H1 (cell line): ENCODE data around the gene KIF26B. TPM values are rescaled to one million over a fixed set of nuclear protein-coding genes. Genes with fewer than 3 reads are reported as not detected.

Experiments used
- CTCF ChIA-PET: fragments of 300-600 bp; sonication (Branson Sonifier 250); formaldehyde crosslinking; loops from one replicate; lab custom pipeline; 2021; ENCODE audit not compliant: partially characterized antibody; lab: Charles Lee
- POLR2A ChIA-PET: fragments of 300-600 bp; sonication (Branson Sonifier 250); formaldehyde crosslinking; loops from one replicate; lab custom pipeline; 2021; ENCODE audit warnings: inconsistent platforms; ENCODE audit not compliant: partially characterized antibody; lab: Charles Lee
- DNase-seq, 2 experiments: peaks; one replicate each; pipeline versions ENCODE4 v3.0.0 to v3.0.0-alpha.2; 2010 to 2022; ENCODE audit warnings: low spot score in 2 of 2, low read depth in 1 of 2, mixed read lengths in 1 of 2
- FAIRE-seq: peaks from 2 replicates; lab custom pipeline; 2011; peaks lifted over from hg19 to GRCh38; lab: Jason Lieb, UNC
- H2AFZ ChIP-seq: 2 replicates; pipeline ENCODE4 v1.8.1; 2012; ENCODE audit warnings: low read length, inconsistent platforms
- H2AK5ac ChIP-seq: 2 replicates; pipeline ENCODE4 v1.6.1; 2013; ENCODE audit warnings: low read depth, low read length
- H2BK120ac ChIP-seq: replicated peaks from 2 replicates; pipeline ENCODE3; 2013; ENCODE audit warnings: low read depth, low read length, inconsistent platforms
- H2BK12ac ChIP-seq: 2 replicates; pipeline ENCODE4 v1.6.1; 2013; ENCODE audit warnings: low read depth, low read length
- H2BK15ac ChIP-seq: 2 replicates; pipeline ENCODE4 v1.6.1; 2013; ENCODE audit warnings: low read length
- H2BK20ac ChIP-seq: 2 replicates; pipeline ENCODE4 v1.6.1; 2013; ENCODE audit warnings: low read length
- H2BK5ac ChIP-seq: 2 replicates; pipeline ENCODE4 v1.6.1; 2013; ENCODE audit warnings: low read depth, low read length
- H3K14ac ChIP-seq: 2 replicates; pipeline ENCODE4 v1.6.1; 2013; ENCODE audit warnings: inconsistent platforms; ENCODE audit not compliant: insufficient read length
- H3K18ac ChIP-seq: 2 replicates; pipeline ENCODE4 v1.6.1; 2013; ENCODE audit warnings: low read length; ENCODE audit errors: extremely low read depth
- H3K23ac ChIP-seq: 2 replicates; pipeline ENCODE4 v1.6.1; 2013; ENCODE audit warnings: inconsistent platforms; ENCODE audit not compliant: insufficient read length
- H3K23me2 ChIP-seq: 2 replicates; pipeline ENCODE4 v1.6.1; 2013; ENCODE audit warnings: low read depth, low read length
- H3K27ac ChIP-seq: 2 replicates; pipeline ENCODE4 v1.6.1; 2011; ENCODE audit warnings: low read depth, low read length, inconsistent platforms
- H3K27me3 ChIP-seq, 4 experiments: replicated peaks in 1 of 4; 1 replicate in 1 of 4; 2 replicates in 3 of 4; pipeline versions ENCODE4 v1.6.1 to v1.8.1; 2011 to 2013; ENCODE audit warnings: low read length in 3 of 4, mild to moderate bottlenecking in 3 of 4, inconsistent platforms in 2 of 4, mixed read lengths in 2 of 4, moderate library complexity in 1 of 4; ENCODE audit not compliant: control insufficient read depth in 3 of 4, insufficient read depth in 3 of 4; ENCODE audit errors: extremely low read depth in 1 of 4
- H3K36me3 ChIP-seq, 4 experiments: 2 replicates each; pipeline versions ENCODE4 v1.6.1 to v1.8.1; 2011 to 2013; ENCODE audit warnings: mild to moderate bottlenecking in 4 of 4, low read length in 3 of 4, moderate library complexity in 2 of 4, control low read depth in 1 of 4, inconsistent platforms in 1 of 4; ENCODE audit not compliant: insufficient read depth in 4 of 4, control insufficient read depth in 2 of 4
- H3K4ac ChIP-seq: replicated peaks from 2 replicates; pipeline ENCODE3; 2013; ENCODE audit warnings: low read length, low read depth, mixed read lengths, inconsistent platforms; ENCODE audit not compliant: insufficient read length
- H3K4me1 ChIP-seq, 4 experiments: replicated peaks in 1 of 4; 1 replicate in 1 of 4; 2 replicates in 3 of 4; pipeline versions ENCODE4 v1.6.1 to v1.8.1; 2011 to 2013; ENCODE audit warnings: low read length in 3 of 4, inconsistent platforms in 2 of 4, mixed read lengths in 1 of 4; ENCODE audit not compliant: insufficient read depth in 4 of 4, control insufficient read depth in 3 of 4
- H3K4me2 ChIP-seq, 2 experiments: 2 replicates each; pipeline versions ENCODE4 v1.6.1 to v1.8.1; 2011 to 2013; ENCODE audit warnings: low read depth in 2 of 2, low read length in 2 of 2, control low read depth in 1 of 2, inconsistent platforms in 1 of 2, mild to moderate bottlenecking in 1 of 2; ENCODE audit not compliant: insufficient read depth in 1 of 2
- H3K4me3 ChIP-seq, 4 experiments: fragments of 200-600, 300-600 bp in 1 of 4; sonication (generic), shearing (Covaris generic), sonication (Bioruptor Twin) in 1 of 4; 2 replicates each; pipeline versions ENCODE4 v1.5.1 to v1.8.1; 2011 to 2016; ENCODE audit warnings: low read length in 4 of 4, low read depth in 3 of 4, control low read depth in 2 of 4, inconsistent platforms in 2 of 4, mild to moderate bottlenecking in 2 of 4, mixed read lengths in 1 of 4, moderate library complexity in 1 of 4; ENCODE audit not compliant: insufficient read depth in 2 of 4; ENCODE audit errors: extremely low read depth in 1 of 4
- H3K56ac ChIP-seq: replicated peaks from 2 replicates; pipeline ENCODE3; 2013; ENCODE audit warnings: low read depth, mild to moderate bottlenecking, mixed read lengths, low read length, inconsistent platforms; ENCODE audit not compliant: insufficient read length
- H3K79me1 ChIP-seq: 2 replicates; pipeline ENCODE4 v1.6.1; 2013; ENCODE audit warnings: low read depth, low read length, control low read depth
- H3K79me2 ChIP-seq, 2 experiments: 2 replicates each; pipeline versions ENCODE4 v1.6.1 to v1.8.1; 2012 to 2013; ENCODE audit warnings: low read length in 2 of 2, mild to moderate bottlenecking in 2 of 2, inconsistent platforms in 1 of 2; ENCODE audit not compliant: insufficient read depth in 2 of 2, control insufficient read depth in 1 of 2
- H3K9ac ChIP-seq, 4 experiments: replicated peaks in 1 of 4; 1 replicate in 1 of 4; 2 replicates in 3 of 4; pipeline versions ENCODE4 v1.6.1 to v1.8.1; 2011 to 2013; ENCODE audit warnings: low read depth in 3 of 4, low read length in 3 of 4, control low read depth in 2 of 4, mild to moderate bottlenecking in 2 of 4, moderate library complexity in 2 of 4, inconsistent platforms in 1 of 4; ENCODE audit errors: extremely low read depth in 1 of 4
- H3K9me3 ChIP-seq, 2 experiments: 2 replicates each; pipeline versions ENCODE4 v1.6.1 to v1.8.1; 2012 to 2013; ENCODE audit warnings: mild to moderate bottlenecking in 2 of 2, moderate library complexity in 2 of 2, control low read depth in 1 of 2, inconsistent platforms in 1 of 2, low read depth in 1 of 2, low read length in 1 of 2, mixed read lengths in 1 of 2; ENCODE audit not compliant: insufficient read depth in 2 of 2
- H4K20me1 ChIP-seq, 2 experiments: replicated peaks in 1 of 2; 2 replicates each; pipeline versions ENCODE3 to v1.8.1; 2011 to 2013; ENCODE audit warnings: inconsistent platforms in 2 of 2, low read length in 2 of 2, mild to moderate bottlenecking in 1 of 2; ENCODE audit not compliant: insufficient read depth in 2 of 2, control insufficient read depth in 1 of 2
- H4K5ac ChIP-seq: 2 replicates; pipeline ENCODE4 v1.6.1; 2013; ENCODE audit warnings: low read length, low read depth, mixed read lengths, inconsistent platforms; ENCODE audit not compliant: insufficient read length
- H4K8ac ChIP-seq: 2 replicates; pipeline ENCODE4 v1.8.0; 2013; ENCODE audit warnings: mild to moderate bottlenecking, moderate library complexity, low read length, inconsistent platforms; ENCODE audit not compliant: insufficient read depth; ENCODE audit errors: extremely low read depth
- H4K91ac ChIP-seq: replicated peaks from 2 replicates; pipeline ENCODE3; 2013; ENCODE audit warnings: low read length, mixed read lengths, inconsistent platforms; ENCODE audit not compliant: insufficient read length
- ATF3 ChIP-seq: IDR thresholded peaks from 2 replicates; pipeline ENCODE4 v1.6.1; 2011; ENCODE audit warnings: low read depth, mild to moderate bottlenecking, low read length; ENCODE audit not compliant: insufficient read depth
- CBX5 ChIP-seq: fragments of 300-800, 300-1000 bp; sonication (generic); IDR thresholded peaks from 2 replicates; pipeline ENCODE4 v1.7.1; 2016; ENCODE audit warnings: antibody characterized with exemption, low read length, low read depth
- CBX8 ChIP-seq: fragments of 300-800, 300-1000 bp; sonication (generic); IDR thresholded peaks from 2 replicates; pipeline ENCODE4 v1.7.1; 2016; ENCODE audit warnings: low read depth, low read length, borderline replicate concordance
- CTBP2 ChIP-seq: IDR thresholded peaks from 2 replicates; pipeline ENCODE4 v1.7.0; 2011; ENCODE audit warnings: borderline replicate concordance, mild to moderate bottlenecking, moderate library complexity, mixed read lengths, low read length; ENCODE audit not compliant: insufficient read depth, insufficient read length
- FOSL1 ChIP-seq: IDR thresholded peaks from 2 replicates; pipeline ENCODE4 v1.6.1; 2011; ENCODE audit warnings: mild to moderate bottlenecking, low read depth, low read length, moderate library complexity; ENCODE audit not compliant: insufficient read depth
- MAFK ChIP-seq: IDR thresholded peaks from 2 replicates; pipeline ENCODE4 v1.6.1; 2012; ENCODE audit warnings: low read depth, mild to moderate bottlenecking, improper control_type of control experiment, low read length
- NRF1 ChIP-seq: IDR thresholded peaks from 2 replicates; pipeline ENCODE4 v1.6.1; 2011; ENCODE audit warnings: mild to moderate bottlenecking, low read depth, low read length, improper control_type of control experiment
- SIN3A ChIP-seq, 2 experiments: IDR thresholded peaks in 1 of 2; conservative IDR thresholded peaks in 1 of 2; 2 replicates each; pipeline ENCODE4 v1.6.1; 2011 to 2012; ENCODE audit warnings: low read length in 2 of 2, improper control_type of control experiment in 1 of 2, low read depth in 1 of 2, mild to moderate bottlenecking in 1 of 2
- SIX5 ChIP-seq: IDR thresholded peaks from 2 replicates; pipeline ENCODE4 v1.6.1; 2011; ENCODE audit warnings: mild to moderate bottlenecking, low read depth, low read length
- SRF ChIP-seq: IDR thresholded peaks from 2 replicates; pipeline ENCODE4 v1.6.1; 2011; ENCODE audit warnings: mild to moderate bottlenecking, low read depth, low read length, moderate library complexity
- SUZ12 ChIP-seq: fragments of 200-600 bp; sonication (generic); IDR thresholded peaks from 2 replicates; pipeline ENCODE4 v1.6.1; 2012; ENCODE audit warnings: mild to moderate bottlenecking, inconsistent platforms, low read length, moderate library complexity, mixed read lengths
- TBP ChIP-seq: IDR thresholded peaks from 2 replicates; pipeline ENCODE4 v1.6.1; 2011; ENCODE audit warnings: low read depth, low read length, improper control_type of control experiment
- TEAD4 ChIP-seq: IDR thresholded peaks from 2 replicates; pipeline ENCODE4 v1.6.1; 2012; ENCODE audit warnings: low read depth, low read length, inconsistent platforms, mixed read lengths
- YY1 ChIP-seq: IDR thresholded peaks from 2 replicates; pipeline ENCODE4 v1.6.1; 2011; ENCODE audit warnings: low read depth, mild to moderate bottlenecking, low read length
- WGBS, 2 experiments: shearing (Covaris generic) in 1 of 2; methylation state at CpG; one replicate each; pipeline versions ENCODE4 v1.1.6 to v1.1.7; 2013 to 2015; ENCODE audit warnings: low lambda C conversion rate in 2 of 2, mixed read lengths in 2 of 2, inconsistent platforms in 1 of 2, low coverage in 1 of 2, missing lambda C conversion rate in 1 of 2; ENCODE audit not compliant: insufficient replicate concordance in 2 of 2, insufficient coverage in 1 of 2, insufficient read length in 1 of 2; ENCODE audit errors: extremely low coverage in 1 of 2, missing lambda C conversion rate in 1 of 2; 5-methylcytosine and 5-hydroxymethylcytosine counted together
- polyA plus RNA-seq, 7 experiments: library from polyadenylated mRNA; depleted of rRNA in 3 of 7; stranded (reverse) in 5 of 7; unstranded in 2 of 7; fragments of >200 nt in 5 of 7; fragments of 200-250 nt in 2 of 7; gene quantifications; 1 replicate in 5 of 7; 2 replicates in 1 of 7; 4 replicates in 1 of 7; pipeline versions ENCODE4 v1.2.1 to v1.2.3, GENCODE V29; 2011 to 2013; ENCODE audit warnings: missing spikeins in 2 of 7, mixed read lengths in 2 of 7
- total RNA-seq: library from RNA; stranded (reverse); fragmentation: NEBNext Ultra II Directional; extraction: Animal tissue kit (Norgen Biotek cat#: 25700); gene quantifications from 2 replicates; pipeline ENCODE4 v1.2.1, GENCODE V29; 2021

KIF26B gene
- total and polyA plus RNA-seq, 2 of the 8 experiments (the other 6 are each of a cell fraction or from before 2014, with no cell fraction given) = 0.06 to 0.28 TPM

- no peak overlapping the region for H4K91ac ChIP-seq
- no peak for DNase-seq
- no peak overlapping the region for H3K4me3 ChIP-seq
- H3K9ac ChIP-seq = no peak overlapping the region
- H3K23me2 ChIP-seq = no peaks in the 10 kb centered on the region
- H3K14ac ChIP-seq = no peak overlapping the region
- ChIA-PET POLR2A (no interaction called here), CTCF (interaction anchor here (1.1 to 1.2 kb wide), 3 partner anchors 9 to 165 kb away, joined by 3 to 5 read pairs (median 4); no protein-coding TSS in a partner anchor)
- no peak overlapping the region for H3K4ac ChIP-seq
- H3K4me2 ChIP-seq = no peak overlapping the region; a peak in 1 of 4 replicates
- H3K79me2 ChIP-seq = no peaks in the 10 kb centered on the region
- H2BK15ac ChIP-seq = no peak overlapping the region
- TF ChIP-seq SRF = no peak
- no peak for TF ChIP-seq NRF1
- TF ChIP-seq TBP = no peak
- TF ChIP-seq FOSL1 = no peak
- TF ChIP-seq CBX8 = no peak
- no peak for TF ChIP-seq SUZ12
- TF ChIP-seq ATF3 = no peak
- TF ChIP-seq CTBP2 = no peak
- no peak for TF ChIP-seq YY1
- TF ChIP-seq SIN3A (conservative IDR thresholded peaks at IDR 0.05 in 1 of 2, IDR thresholded peaks at IDR 0.05 in 1 of 2; ENCODE audit: low read depth in 1 of 2, low read length in 2 of 2) = no peak
- TF ChIP-seq CBX5 = no peak
- no peak for TF ChIP-seq SIX5
- no peak for TF ChIP-seq MAFK
- TF ChIP-seq TEAD4 = no peak
- no peak for FAIRE-seq
- H3K27me3 ChIP-seq = no peaks in the 10 kb centered on the region
- no peak overlapping the region for H2AK5ac ChIP-seq
- H3K36me3 ChIP-seq = no peaks in the 10 kb centered on the region
- no peak overlapping the region for H2BK20ac ChIP-seq
- H4K8ac ChIP-seq = no peak overlapping the region
- H2BK120ac ChIP-seq = no peak overlapping the region
- H2BK5ac ChIP-seq = no peak overlapping the region
- peaks cover 0 to 3% (median 0%) of the 10 kb centered on the region in 4 experiments; a peak in 2 of 7 replicates for H3K4me1 ChIP-seq
- no peaks in the 10 kb centered on the region for H3K9me3 ChIP-seq
- H2AFZ ChIP-seq = no peak overlapping the region
- no peak overlapping the region for H3K23ac ChIP-seq
- H3K18ac ChIP-seq = no peak overlapping the region
- no peak overlapping the region for H3K56ac ChIP-seq
- no peak overlapping the region for H2BK12ac ChIP-seq
- WGBS, 2 experiments = 90% methylated on average over 5 of the region's 5 CpGs; no CpG with 5 or more reads in 1 of the 2 experiments
- H3K79me1 ChIP-seq = no peaks in the 10 kb centered on the region
- H3K27ac ChIP-seq = no peak overlapping the region
- H4K5ac ChIP-seq = no peak overlapping the region
- no peaks in the 10 kb centered on the region for H4K20me1 ChIP-seq
Measured at GRCh38 chr1:245317217-245317616, 162.4 kb downstream of the KIF26B start.
